Endothelial cell of hepatic sinusoid (primary cell): ENCODE data around the gene TMED7.

Source experiments
- in situ Hi-C: cut with HindIII; loops from 2 replicates; pipeline ENCODE4 v1.10.0; 2017; ENCODE audit warnings: low sequenced_read_pairs

TMED7 gene

DNA sequence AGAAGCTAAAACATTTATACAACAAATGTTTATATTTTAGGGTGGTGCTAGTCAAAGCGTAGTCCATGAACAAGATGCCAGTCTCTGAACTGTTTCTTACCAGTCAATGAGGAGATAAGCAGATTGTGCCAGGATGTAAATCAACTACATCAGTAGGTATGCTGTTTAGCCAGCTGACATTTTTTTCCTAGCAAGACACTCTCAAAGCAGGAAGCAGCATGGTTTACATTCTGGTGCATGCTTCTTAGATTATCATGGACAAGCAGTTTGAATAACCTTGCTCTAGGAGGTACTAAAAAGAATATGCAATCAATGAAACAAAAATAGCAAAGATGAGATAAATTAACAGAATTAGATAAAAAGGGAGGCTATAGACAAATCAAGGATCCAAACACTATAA, 40.6 kb downstream of the TMED7 start:
- in situ Hi-C loops: no loop called here

DNA sequence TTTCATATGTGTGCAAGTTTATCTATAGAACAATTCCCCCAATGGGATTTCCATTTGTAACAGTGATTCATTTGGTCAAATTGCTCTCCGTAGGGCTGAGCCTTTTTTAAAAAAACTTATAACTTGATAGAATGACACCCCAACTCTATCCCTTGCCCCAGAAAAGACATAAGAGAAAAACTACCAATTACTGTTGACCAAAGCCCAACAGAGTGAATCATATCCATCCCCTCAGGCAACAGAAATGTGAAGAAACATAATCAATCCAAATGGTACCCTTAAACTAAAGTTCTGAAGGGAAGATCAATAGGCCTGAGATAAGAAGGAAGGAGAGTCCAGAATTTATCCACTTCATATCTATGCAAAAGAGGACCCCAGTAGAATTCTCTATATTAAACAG, 41.3 kb downstream of the TMED7 start:
- in situ Hi-C loops: no loop called here

DNA sequence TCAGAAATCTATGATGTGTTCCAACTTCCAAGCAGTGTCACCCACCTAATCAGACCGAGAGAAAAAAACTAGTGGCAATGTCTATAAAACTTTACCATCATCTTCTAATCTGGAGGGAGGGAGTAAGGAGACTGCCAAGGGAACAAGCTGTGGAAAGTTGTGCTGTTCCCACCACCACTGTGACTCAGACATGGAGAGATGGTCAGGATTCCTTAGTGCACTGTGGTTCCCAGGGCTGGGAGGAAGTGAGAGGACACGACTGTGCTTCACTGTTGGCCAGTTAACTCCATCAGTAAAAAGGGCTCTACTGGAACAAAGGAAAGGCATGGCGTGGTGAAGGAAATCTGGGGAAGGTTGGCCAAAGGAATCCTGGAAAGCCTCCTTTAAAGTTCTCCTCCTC, 42.4 kb downstream of the TMED7 start:
- in situ Hi-C loops: no loop called here

DNA sequence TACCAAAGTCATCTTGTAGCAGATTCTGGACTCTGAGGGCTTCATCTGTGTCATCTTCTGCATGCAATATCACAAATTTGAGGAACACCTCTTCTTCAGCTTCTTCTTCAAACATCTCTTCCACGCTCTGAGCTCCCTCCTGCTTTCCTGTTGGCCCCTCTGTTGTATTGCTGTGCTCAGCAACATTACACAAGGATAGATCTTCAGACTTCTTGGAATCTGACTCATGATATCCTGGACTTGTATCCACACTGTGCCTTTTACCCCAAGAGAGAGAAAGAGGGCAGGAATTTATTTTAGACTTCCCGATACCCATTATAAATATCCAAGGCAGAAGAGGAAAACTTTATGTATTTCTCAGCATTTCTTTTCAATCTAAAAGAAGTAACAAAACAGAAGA, 44.9 kb downstream of the TMED7 start:
- in situ Hi-C loops: no loop called here

DNA sequence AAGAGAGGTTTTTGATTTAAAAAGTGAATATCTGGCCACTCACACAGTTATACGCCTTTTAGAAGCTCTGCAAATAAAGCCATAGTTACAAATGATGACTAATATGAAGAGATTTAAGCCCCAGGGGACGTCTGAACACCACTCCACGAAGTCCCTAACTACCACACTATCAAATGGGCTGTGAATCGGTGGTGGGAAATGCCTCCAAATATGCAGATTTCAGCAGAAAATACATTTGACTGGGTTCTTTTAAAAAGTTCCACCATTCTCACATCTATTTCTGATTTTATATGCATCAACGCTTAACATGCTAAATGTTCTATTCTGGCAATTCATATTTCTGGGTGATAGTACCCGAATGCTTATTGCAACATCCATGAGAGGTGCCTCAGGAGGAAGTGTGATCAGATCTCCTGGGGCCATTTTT, 46.1 kb downstream of the TMED7 start:
- in situ Hi-C loops: no loop called here

DNA sequence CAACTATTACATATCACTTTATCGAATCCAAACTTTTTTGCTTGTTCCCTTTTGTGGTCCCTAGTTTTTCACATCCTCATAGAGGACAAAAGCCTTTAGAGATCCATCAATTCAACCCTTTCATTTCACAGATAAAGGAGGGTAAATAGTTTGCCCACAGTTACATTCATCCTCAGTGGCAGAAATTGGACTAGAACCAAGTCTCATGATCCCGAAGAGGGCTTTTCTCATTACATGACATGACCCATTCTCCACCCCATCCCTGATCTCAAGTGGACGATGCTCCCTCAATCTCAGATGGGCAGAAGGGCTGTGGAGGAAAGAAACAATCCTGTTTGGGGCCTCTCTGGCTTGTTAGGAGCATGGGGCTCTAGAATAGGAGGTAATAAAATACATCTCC, 46.6 kb downstream of the TMED7 start:
- in situ Hi-C loops: no loop called here

DNA sequence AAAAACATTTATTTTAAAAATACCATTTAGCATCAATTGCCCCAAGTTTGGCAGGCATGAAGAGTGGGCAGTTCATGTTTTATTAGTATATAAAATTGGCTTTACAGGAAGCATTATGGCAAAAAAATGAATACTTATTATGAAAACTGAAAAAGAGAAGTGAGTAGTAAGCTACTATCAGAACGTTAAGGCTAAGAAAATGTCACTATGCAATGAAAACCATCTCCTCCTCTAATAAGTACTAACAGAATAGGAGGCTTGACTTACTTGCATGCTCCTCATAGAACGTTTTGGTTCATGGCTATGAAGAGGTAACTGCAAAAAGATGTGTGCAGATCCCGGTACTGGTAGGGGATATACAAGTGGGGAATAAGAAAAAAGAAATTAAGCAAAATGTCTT, 47.2 kb downstream of the TMED7 start:
- in situ Hi-C loops: no loop called here

DNA sequence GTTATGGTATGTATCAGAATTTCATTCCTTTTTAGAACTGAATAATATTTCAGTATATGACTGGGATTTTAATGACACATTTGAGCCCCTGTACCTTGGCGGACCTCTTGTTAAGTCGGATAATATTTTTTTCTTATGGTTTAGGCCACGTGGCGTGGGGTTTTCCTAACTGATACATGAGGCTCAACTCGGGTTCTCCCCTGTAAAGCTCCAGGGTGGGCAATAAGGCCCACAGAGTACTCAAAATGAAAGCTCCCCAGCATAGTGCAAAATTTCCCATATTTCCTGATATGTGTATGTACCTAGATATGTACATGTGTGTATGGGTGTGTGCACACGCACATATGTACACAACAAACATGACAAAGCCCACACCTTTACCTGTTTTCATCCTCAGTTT, 48.1 kb downstream of the TMED7 start:
- in situ Hi-C loops: no loop called here

DNA sequence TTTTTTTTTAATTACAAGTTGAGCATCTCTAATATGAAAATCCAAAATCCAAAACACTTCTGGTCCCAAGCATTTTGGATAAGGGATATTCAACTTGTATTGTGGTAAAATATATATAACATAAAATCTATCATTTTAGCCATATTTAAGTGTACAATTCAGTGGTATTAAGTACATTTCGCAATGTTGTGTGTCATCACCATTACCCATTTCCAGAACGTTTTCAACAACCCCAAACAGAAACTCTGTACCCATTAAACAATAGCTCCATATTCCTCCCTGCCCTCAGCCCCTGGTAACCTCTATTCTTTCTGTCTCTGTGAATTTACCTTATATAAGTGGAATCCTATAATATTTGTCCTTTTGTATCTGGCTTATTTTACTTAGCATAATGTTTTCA, 48.5 kb downstream of the TMED7 start:
- in situ Hi-C loops: no loop called here

DNA sequence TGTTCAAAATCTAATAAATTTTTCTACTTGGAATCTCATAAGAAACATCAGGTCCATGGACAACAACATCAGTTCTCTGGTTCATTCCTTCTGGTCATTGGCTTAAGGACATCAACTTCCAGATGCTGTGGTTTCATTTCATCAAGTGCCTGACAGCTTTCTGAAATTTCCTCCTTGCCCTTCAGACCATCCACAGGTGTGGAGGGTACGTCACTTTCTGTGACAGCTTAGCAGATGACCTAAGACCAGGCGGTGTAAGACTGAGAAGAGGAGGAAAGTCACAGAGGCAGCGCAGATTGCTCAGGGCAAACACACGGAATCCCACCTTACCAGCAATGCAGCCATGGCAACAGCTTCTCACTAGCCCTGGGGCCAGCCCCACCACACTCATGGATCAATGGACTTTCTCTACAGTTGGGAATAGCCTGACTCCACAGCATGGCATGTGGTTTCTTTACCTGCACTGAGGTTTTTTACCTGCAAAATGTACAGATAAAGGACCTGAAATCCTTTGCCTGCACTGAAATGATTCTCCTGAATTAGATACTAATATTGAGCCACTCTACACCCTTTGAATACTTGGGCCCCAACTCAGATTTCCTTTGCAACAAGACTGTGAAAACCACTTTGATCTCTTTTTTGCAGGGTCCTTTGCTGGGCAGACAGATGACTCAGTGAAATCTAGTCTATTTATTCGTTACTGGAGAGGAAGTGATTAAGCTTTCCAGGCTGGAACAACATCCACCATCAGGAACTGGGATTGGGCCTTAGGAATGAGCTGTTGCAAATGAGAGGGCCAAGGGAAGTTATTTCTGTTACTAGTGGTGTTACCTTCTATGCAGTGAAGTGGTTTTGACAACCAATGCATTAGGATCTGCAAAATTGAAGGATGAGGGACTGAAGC, 50.4 kb downstream of the TMED7 start:
- in situ Hi-C loops: no loop called here

DNA sequence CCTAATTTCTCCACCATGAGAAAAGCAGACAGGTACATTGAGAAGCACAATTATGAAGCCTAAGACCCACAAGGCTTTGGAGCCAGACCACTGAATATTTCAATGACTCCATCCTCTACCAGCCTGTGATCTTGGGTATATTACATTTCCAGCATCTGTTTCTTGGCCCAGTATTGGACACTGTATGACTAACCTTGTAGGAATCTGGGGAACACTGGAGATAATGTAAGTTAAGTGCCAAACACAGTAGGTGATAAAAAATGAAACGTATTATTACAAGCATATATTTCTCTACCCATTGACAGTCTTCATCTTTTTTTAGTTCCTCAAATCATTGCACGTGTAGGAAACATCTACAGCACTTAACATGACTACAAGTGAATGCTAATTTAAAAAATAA, 52.7 kb downstream of the TMED7 start:
- in situ Hi-C loops: loop anchor here (5.0 kb wide), 1 partner anchor 271 kb away; no protein-coding TSS in a partner anchor

DNA sequence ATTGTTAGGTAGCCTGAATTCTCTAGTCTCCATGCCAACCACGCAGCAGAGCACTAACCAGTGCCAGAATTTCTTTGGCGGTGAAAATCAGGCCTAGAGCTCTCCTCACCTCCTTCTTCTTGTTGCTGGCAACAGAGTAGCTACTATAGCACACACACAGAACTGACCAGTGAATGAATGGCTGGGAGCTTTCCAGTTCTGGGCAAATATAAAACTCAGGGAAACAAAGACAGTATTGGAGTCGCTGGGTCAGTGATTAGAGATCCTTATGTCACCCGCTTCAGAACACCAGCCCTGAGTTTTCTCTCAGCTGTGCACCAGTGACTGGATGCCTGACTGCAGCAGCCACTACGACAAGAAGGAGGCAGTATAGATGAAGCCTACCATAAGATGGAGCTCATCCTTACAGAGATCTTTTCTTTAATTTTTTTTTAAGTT, 54.4 kb downstream of the TMED7 start:
- in situ Hi-C loops: loop anchor here (5.0 kb wide), 1 partner anchor 269 kb away; no protein-coding TSS in a partner anchor

DNA sequence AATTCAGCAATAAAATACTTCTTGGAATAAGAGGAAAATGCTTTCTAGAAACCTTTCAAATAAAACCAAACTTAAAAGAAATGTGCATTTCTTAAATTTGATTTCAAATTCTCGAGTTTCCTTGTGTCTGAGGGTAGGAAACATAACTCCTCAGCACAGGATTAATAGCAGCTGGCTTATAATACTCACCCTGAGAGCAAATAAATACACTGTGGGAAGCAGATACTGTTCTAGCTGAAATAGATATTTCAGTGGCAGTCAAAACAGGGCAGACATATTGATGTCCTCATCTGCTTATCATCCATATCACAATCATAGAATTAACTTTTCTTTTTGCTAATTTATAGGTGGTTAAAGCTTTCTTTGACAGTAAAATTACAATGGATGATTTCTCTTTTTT, 57.2 kb downstream of the TMED7 start:
- in situ Hi-C loops: no loop called here

DNA sequence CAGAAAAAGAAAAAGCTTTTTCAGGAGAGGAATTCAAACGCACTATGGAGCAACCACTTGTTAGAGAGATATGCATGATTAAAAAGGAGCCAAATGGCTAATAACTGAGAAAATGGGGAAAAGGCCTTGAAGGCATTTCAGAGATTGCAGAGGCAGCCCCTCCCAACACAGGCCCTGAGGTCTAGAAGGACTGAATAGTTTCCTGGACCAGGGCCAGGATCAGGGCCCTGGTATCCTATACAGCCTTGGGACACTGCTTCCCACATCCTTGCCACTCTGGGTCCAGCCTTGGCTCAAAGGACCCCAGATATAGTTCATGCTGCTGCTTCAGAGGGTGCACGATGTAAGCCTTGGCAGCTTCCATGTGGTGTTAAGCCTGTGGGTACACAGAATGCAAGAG, 60.6 kb downstream of the TMED7 start:
- in situ Hi-C loops: no loop called here
